HFF-Myc (cell line): ENCODE data around the gene ASPG.

Experiments
- DNase-seq: peaks from one replicate; pipeline ENCODE4 v3.0.0-alpha.2; 2011; ENCODE audit warnings: low read depth; ENCODE audit errors: extremely low read depth
- H3K4me3 ChIP-seq: replicated peaks from 2 replicates; pipeline ENCODE4 v1.5.1; 2011; ENCODE audit warnings: low read depth, mild to moderate bottlenecking, control low read depth, low read length
- TF ChIP-seq, protein P1 (sequence below): IDR thresholded peaks from 2 replicates; pipeline ENCODE4 v1.5.1; 2012; ENCODE audit warnings: mild to moderate bottlenecking, low read depth, low read length, control low read depth; ENCODE audit errors: missing control alignments

Gene ASPG

DNA sequence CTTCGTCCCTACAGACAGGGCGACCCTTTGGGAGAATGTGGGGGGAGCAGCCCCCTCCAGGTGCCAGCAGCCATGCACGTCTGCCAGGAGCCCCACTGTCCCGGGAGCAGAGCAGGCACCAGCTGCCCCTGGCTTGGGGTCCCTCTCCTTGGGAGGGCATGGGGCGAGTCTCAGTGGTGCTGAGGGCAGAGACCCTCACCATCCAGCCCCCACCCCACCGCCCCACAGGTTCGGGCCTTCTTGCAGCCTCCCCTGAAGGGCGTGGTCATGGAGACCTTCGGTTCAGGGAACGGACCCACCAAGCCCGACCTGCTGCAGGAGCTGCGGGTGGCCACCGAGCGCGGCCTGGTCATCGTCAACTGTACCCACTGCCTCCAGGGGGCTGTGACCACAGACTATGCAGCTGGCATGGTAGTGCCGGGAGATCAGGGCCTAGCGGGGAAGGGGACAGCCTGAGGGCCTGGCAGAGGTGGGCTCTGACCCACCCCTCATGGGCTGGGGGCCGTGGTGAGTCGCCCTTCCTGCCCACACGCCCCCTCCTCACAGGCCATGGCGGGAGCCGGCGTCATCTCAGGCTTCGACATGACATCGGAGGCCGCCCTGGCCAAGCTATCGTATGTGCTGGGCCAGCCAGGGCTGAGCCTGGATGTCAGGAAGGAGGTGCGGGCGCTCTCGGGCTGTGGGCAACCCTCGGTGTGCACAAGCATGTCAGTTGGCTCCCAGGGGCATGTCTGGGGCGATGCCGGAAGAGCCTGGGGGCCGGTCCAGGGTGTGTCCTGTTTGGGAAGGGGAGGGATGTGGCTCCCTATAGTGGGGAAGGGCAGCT is 18.8 kb downstream of the ASPG start:
- TF ChIP-seq, protein P1, sequence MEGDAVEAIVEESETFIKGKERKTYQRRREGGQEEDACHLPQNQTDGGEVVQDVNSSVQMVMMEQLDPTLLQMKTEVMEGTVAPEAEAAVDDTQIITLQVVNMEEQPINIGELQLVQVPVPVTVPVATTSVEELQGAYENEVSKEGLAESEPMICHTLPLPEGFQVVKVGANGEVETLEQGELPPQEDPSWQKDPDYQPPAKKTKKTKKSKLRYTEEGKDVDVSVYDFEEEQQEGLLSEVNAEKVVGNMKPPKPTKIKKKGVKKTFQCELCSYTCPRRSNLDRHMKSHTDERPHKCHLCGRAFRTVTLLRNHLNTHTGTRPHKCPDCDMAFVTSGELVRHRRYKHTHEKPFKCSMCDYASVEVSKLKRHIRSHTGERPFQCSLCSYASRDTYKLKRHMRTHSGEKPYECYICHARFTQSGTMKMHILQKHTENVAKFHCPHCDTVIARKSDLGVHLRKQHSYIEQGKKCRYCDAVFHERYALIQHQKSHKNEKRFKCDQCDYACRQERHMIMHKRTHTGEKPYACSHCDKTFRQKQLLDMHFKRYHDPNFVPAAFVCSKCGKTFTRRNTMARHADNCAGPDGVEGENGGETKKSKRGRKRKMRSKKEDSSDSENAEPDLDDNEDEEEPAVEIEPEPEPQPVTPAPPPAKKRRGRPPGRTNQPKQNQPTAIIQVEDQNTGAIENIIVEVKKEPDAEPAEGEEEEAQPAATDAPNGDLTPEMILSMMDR: no peak
- H3K4me3 ChIP-seq: no peak overlapping the region
- DNase-seq: no peak

DNA sequence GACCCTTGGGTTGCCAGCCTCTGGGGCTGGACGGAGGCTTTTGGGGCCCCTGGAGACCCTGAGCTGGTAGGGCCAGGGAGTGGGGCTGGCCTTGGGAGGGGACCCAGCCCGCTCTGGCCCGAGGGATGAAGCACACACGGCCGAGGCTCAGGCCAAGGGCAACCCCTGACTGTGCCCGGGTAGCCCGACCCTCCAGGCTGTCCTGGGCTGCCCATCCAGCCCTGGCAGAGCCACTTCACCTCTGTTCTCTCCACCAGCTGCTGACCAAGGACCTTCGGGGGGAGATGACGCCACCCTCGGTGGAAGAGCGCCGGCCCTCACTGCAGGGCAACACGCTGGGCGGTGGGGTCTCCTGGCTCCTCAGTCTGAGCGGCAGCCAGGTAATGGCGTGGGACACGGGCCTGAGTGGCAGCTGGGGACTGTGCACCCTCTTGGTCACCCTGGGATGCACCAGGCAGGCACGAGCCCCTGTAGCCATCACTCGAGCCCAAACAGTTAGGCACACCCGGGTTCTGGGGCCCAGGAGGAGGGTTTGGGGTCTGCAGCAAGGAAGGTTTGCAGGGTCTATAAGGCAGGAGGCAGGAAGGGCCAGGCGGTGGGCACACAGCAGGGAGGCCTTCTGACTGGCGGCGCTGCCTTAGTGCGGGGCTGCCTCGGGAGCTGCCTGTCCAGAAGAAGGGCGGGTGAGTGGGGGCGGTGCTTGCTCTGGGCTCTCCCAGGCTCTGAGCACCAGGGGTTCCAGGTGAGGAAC is 19.7 kb downstream of the ASPG start:
- H3K4me3 ChIP-seq: no peak overlapping the region
- DNase-seq: no peak
- TF ChIP-seq, protein P1: no peak

DNA sequence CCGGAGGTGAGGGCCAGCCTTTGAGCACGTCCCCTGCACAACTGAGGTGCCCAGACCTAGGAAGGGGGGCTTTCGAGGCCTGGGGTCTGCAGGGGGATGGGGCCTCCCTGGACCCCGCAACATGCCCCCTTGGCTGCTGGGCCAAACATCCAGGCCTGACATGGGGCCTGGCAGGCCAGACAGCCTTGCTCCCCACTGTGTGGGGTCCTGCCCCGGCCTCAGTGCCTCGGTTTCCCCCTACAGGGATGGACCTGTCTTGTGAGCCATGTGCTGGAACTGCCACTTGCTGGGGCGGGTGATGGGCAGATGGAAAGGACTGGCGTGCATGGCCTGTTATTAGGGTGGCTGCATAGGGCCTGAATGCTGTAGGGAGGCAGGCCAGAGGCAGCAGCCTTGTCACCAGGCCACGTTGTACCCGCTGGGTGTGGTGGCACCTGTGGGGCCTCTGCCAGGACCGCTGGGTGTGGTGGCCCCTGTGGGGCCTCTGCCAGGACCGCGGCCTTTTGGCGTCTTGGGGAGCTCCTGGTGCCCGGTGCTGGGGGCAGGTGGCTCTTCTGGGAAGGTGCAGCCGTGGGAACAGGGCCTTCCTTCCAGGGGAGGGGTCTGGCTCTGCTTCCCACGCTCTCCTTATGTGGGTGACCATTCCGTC is 20.4 kb downstream of the ASPG start:
- DNase-seq: no peak
- no peak overlapping the region for H3K4me3 ChIP-seq
- TF ChIP-seq, protein P1: no peak

DNA sequence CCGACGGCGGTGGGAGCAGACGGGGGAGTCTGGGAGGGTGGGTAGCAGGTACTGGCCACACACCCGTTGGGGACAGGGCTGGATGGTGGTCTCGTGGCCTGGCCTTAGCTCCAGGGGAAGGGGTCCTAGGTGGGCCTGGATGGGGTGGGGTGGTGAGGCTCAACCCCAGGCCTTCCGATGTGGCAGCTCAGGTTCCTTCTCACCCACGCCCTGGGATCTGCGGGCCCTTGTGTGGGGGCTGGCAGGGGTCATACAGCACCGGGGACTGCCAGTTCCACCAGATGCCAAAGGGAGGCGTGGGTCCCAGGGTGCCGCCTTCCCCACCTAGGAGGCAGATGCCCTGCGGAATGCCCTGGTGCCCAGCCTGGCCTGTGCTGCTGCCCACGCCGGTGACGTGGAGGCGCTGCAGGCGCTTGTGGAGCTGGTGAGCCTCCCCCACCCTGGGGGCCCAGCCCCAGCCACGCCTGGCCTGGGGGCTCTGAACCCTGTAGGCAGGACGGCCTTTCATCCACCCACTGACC is 21.0 kb downstream of the ASPG start:
- no peak for DNase-seq
- H3K4me3 ChIP-seq: no peak overlapping the region
- TF ChIP-seq, protein P1: no peak

DNA sequence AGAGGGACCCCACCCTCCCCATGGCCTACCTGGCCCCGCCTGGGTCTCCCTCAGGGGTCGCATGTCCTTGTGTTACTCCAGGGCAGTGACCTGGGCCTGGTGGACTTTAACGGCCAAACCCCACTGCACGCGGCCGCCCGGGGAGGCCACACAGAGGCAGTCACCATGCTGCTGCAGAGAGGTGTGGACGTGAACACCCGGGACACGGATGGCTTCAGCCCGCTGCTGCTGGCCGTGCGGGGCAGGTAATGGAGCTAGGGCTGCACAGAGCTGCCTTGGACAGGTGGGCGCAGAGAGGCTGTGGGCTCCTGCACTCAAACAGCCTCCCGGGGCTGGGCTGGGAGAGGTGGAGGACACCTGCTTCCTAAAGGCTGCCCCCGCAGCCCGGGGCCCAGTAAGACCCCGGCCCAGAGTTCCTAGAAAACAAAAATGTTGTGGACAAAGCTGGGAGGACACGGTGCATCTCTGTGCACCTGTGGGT is 21.6 kb downstream of the ASPG start:
- TF ChIP-seq, protein P1: no peak
- no peak for DNase-seq
- no peak overlapping the region for H3K4me3 ChIP-seq
